ENCODE measurements around the gene CLIC1. TPM values are rescaled to one million over a fixed set of nuclear protein-coding genes. Genes with fewer than 3 reads are reported as not detected.

Gene CLIC1
- total RNA-seq, 1 donor from 2014 or later, result 102 TPM

GRCh38 chr6:31728767-31729514, 7.4 kb downstream of the CLIC1 start, which contains the start of gene DDAH2:
DDAH2 (minus strand) TSS chr6:31729299; CDS start chr6:31729161, 138 bp downstream.
- DNase-seq (ENCODE audit: missing footprints) (peak; percentile 71), ATAC-seq (peak; percentile 29)
- intact Hi-C loops (cut with DNase I), result loop anchor here (1.0 to 2.0 kb wide), 3 partner anchors 40 to 101 kb away; partner anchors contain the start of gene LY6G5C

- DNase-seq (ENCODE audit: missing footprints), result peak; percentile 57
Observed at GRCh38 chr6:31727717-31728671, 8.3 kb downstream of the CLIC1 start.

GRCh38 chr6:31727034-31727716, 9.2 kb downstream of the CLIC1 start:
- intact Hi-C loops (cut with DNase I), result no loop called here
- DNase-seq (ENCODE audit: missing footprints) (peak; percentile 71), ATAC-seq (no peak)

More at GRCh38 chr6:31727717-31728671, 8.3 kb downstream of the CLIC1 start:
- intact Hi-C loops (cut with DNase I), result loop anchor here (2.0 kb wide), 2 partner anchors 41 to 47 kb away; partner anchors contain the start of gene LY6G5C
- no peak for ATAC-seq

GRCh38 chr6:31725502-31726350, 10.6 kb downstream of the CLIC1 start:
- no peak for ATAC-seq
- intact Hi-C loops (cut with DNase I), result no loop called here
- peak; percentile 68 for DNase-seq (ENCODE audit: missing footprints)

GRCh38 chr6:31723980-31724691, 12.2 kb downstream of the CLIC1 start:
- intact Hi-C loops (cut with DNase I), result no loop called here
- DNase-seq (ENCODE audit: missing footprints) (peak; percentile 49), ATAC-seq (no peak)

GRCh38 chr6:31723245-31723979, 12.9 kb downstream of the CLIC1 start, which contains the start of gene MPIG6B:
MPIG6B (plus strand) TSS chr6:31723373; CDS start chr6:31723384, 11 bp downstream.
- DNase-seq (ENCODE audit: missing footprints), result peak; percentile 49
- intact Hi-C loops (cut with DNase I), result no loop called here
- no peak for ATAC-seq

- DNase-seq (ENCODE audit: missing footprints), result no peak
- no peak for ATAC-seq
- intact Hi-C loops (cut with DNase I), result no loop called here
Observed at GRCh38 chr6:31722173-31722572, 14.2 kb downstream of the CLIC1 start.

GRCh38 chr6:31721351-31722020, 14.8 kb downstream of the CLIC1 start, which contains the start of gene LY6G6C:
LY6G6C (minus strand) TSS chr6:31721746; CDS start chr6:31721679, 67 bp downstream.
- intact Hi-C loops (cut with DNase I), result no loop called here
- ATAC-seq (no peak), DNase-seq (ENCODE audit: missing footprints) (no peak)

GRCh38 chr6:31720196-31720770, 16.0 kb downstream of the CLIC1 start:
- intact Hi-C loops (cut with DNase I), result no loop called here
- DNase-seq (ENCODE audit: missing footprints) (no peak), ATAC-seq (no peak)

GRCh38 chr6:31719001-31719400, 17.3 kb downstream of the CLIC1 start:
- ATAC-seq (no peak), DNase-seq (ENCODE audit: missing footprints) (no peak)
- intact Hi-C loops (cut with DNase I), result no loop called here

GRCh38 chr6:31718265-31718664, 18.1 kb downstream of the CLIC1 start:
- no peak for DNase-seq (ENCODE audit: missing footprints)
- ATAC-seq, result no peak
- intact Hi-C loops (cut with DNase I), result no loop called here

GRCh38 chr6:31717499-31718222, 18.7 kb downstream of the CLIC1 start:
- intact Hi-C loops (cut with DNase I), result no loop called here
- ATAC-seq (no peak), DNase-seq (ENCODE audit: missing footprints) (peak; percentile 44)

GRCh38 chr6:31715022-31715958, 21.0 kb downstream of the CLIC1 start, which contains the start of gene LY6G6D:
LY6G6D (plus strand) TSS chr6:31715348; CDS start chr6:31715356, 8 bp downstream.
- DNase-seq (ENCODE audit: missing footprints), result no peak
- ATAC-seq, result no peak
- intact Hi-C loops (cut with DNase I), result no loop called here
